ENCODE data around the gene ANKRD16. TPM values are rescaled to one million over a fixed set of nuclear protein-coding genes. Genes with fewer than 3 reads are reported as not detected.

The ANKRD16 gene
- polyA plus RNA-seq, 3 donors from 2014 or later, result 3.2 to 5.0 (median 3.2) TPM

- H3K4me3 Mint-ChIP-seq, result peak overlapping the region; percentile 86 to 99 (median 94)
- peaks cover 54 to 63% of the 10 kb centered on the region in 2 donors for H3K4me1 Mint-ChIP-seq
Observed at GRCh38 chr10:5813091-5813340, 76.7 kb downstream of the ANKRD16 start.

GRCh38 chr10:5812283-5813090 lies 77.2 kb downstream of the ANKRD16 start:
- DNase-seq, result peak; percentile 48 to 52 (median 48)
- Mint-ChIP-seq H3K27ac (peak overlapping the region; percentile 80 to 96 (median 92)), H3K27me3 (ENCODE audit: low read depth in 3 of 3) (peaks cover 3 to 8% (median 4%) of the 10 kb centered on the region in 3 donors), H3K36me3 (no peaks in the 10 kb centered on the region), H3K4me1 (peaks cover 60 to 66% of the 10 kb centered on the region in 2 donors), H3K4me3 (peak overlapping the region; percentile 86 to 99 (median 94)), H3K9me3 (no peaks in the 10 kb centered on the region)

More at GRCh38 chr10:5813091-5813340, 76.7 kb downstream of the ANKRD16 start:
- no peak for DNase-seq
- Mint-ChIP-seq H3K9me3 (no peaks in the 10 kb centered on the region), H3K27me3 (ENCODE audit: low read depth in 3 of 3) (peaks cover 3 to 9% (median 4%) of the 10 kb centered on the region in 3 donors), H3K27ac (peak overlapping the region; percentile 80 to 99 (median 94)), H3K36me3 (no peaks in the 10 kb centered on the region)

Other genes with a start within 250 kb of the ANKRD16 start
- gene ASB13, start 223.3 kb downstream of the ANKRD16 start, polyA plus RNA-seq, result 1 to 10 TPM in 2 of 3 donors, not detected in 1; 2.8 to 4.1 TPM
- 10 to 100 TPM in 2 of 3 donors, under 1 TPM in 1; 0.27 to 20.1 (median 13.7) TPM for gene TASOR2, start 205.1 kb downstream of the ANKRD16 start, polyA plus RNA-seq
- gene GDI2, start 76.5 kb downstream of the ANKRD16 start, polyA plus RNA-seq, result 100 to 1,000 TPM; 181 to 290 (median 199) TPM
- gene FBH1, start 350 bp upstream of the ANKRD16 start, polyA plus RNA-seq, result 10 to 100 TPM; 32.6 to 60.6 (median 46.8) TPM
- gene IL15RA, start 87.7 kb upstream of the ANKRD16 start, polyA plus RNA-seq, result 10 to 100 TPM in 2 of 3 donors, 1 to 10 TPM in 1; 7.4 to 22.6 (median 14.4) TPM
- 1 to 10 TPM; 2.7 to 3.9 (median 3.6) TPM for gene IL2RA, start 172.5 kb upstream of the ANKRD16 start, polyA plus RNA-seq
- gene RBM17, start 199.1 kb upstream of the ANKRD16 start, polyA plus RNA-seq, result 10 to 100 TPM; 30.9 to 91.5 (median 55.5) TPM

All from immature natural killer cell (primary cell).